Esophagus squamous epithelium (tissue), 5 donors: Measurements from ENCODE around the gene NKD1. TPM values are rescaled to one million over a fixed set of nuclear protein-coding genes. Genes with fewer than 3 reads are reported as not detected.

Source experiments
- DNase-seq: peaks from one replicate; lab custom pipeline; 2025; lab: John Stamatoyannopoulos, UW
- H3K27ac ChIP-seq, 4 donors: fragments of 200-600 bp; sonication (generic); one replicate each; pipeline ENCODE4 v1.5.1; 2016 to 2019; ENCODE audit warnings: mild to moderate bottlenecking in 1 of 4
- H3K27me3 ChIP-seq, 4 donors: fragments of 200-600 bp; sonication (generic); 1 replicate in 3 of 4; 2 replicates in 1 of 4; pipeline versions ENCODE4 v1.5.1 to v1.6.0; 2017 to 2021; ENCODE audit warnings: antibody characterized with exemption in 1 of 4
- H3K36me3 ChIP-seq, 3 donors: fragments of 200-600 bp; sonication (generic); one replicate each; pipeline ENCODE4 v1.5.1; 2016 to 2019
- H3K4me1 ChIP-seq, 3 donors: fragments of 200-600 bp; sonication (generic); one replicate each; pipeline ENCODE4 v1.5.1; 2017 to 2019
- H3K4me3 ChIP-seq, 4 donors: fragments of 200-600 bp; sonication (generic); 1 replicate in 3 of 4; 2 replicates in 1 of 4; pipeline ENCODE4 v1.5.1; 2016 to 2019; ENCODE audit warnings: mild to moderate bottlenecking in 2 of 4, moderate library complexity in 1 of 4
- H3K9me3 ChIP-seq, 3 donors: fragments of 200-600 bp; sonication (generic); one replicate each; pipeline ENCODE4 v1.5.1; 2016 to 2019
- POLR2A ChIP-seq, 4 donors: fragments of 450-650 bp; IDR thresholded peaks; one replicate each; pipeline ENCODE4 v1.6.1; 2017; ENCODE audit warnings: antibody characterized with exemption in 4 of 4, mild to moderate bottlenecking in 4 of 4, moderate library complexity in 3 of 4
- WGBS, 2 donors: methylation state at CpG; one replicate each; pipeline ENCODE4 v1.1.5; 2018; 5-methylcytosine and 5-hydroxymethylcytosine counted together
- intact Hi-C: fragments of 100-400 bp; cut with DNase I; formaldehyde crosslinking; loops from one replicate; pipeline ENCODE4 v1.15.0; 2022
- total RNA-seq, 4 donors: library from RNA; depleted of rRNA; stranded (reverse); fragments of >200 nt; gene quantifications; one replicate each; pipeline ENCODE4 v1.1.0, GENCODE V29; 2016
- TF ChIP-seq, protein P1 (sequence below), 6 experiments: fragments of 450-650 bp in 4 of 6; fragments of 200-600 bp in 2 of 6; sonication (generic) in 2 of 6; IDR thresholded peaks; one replicate each; pipeline ENCODE4 v1.5.1; 2016 to 2019; ENCODE audit warnings: antibody characterized with exemption in 6 of 6, mild to moderate bottlenecking in 4 of 6, moderate library complexity in 4 of 6
- donor health status: DM: yes; HTN: yes; CAD: no.

NKD1 gene
- total RNA-seq, 4 donors from 2014 or later, result 1.1 to 10.5 (median 3.1) TPM

DNA sequence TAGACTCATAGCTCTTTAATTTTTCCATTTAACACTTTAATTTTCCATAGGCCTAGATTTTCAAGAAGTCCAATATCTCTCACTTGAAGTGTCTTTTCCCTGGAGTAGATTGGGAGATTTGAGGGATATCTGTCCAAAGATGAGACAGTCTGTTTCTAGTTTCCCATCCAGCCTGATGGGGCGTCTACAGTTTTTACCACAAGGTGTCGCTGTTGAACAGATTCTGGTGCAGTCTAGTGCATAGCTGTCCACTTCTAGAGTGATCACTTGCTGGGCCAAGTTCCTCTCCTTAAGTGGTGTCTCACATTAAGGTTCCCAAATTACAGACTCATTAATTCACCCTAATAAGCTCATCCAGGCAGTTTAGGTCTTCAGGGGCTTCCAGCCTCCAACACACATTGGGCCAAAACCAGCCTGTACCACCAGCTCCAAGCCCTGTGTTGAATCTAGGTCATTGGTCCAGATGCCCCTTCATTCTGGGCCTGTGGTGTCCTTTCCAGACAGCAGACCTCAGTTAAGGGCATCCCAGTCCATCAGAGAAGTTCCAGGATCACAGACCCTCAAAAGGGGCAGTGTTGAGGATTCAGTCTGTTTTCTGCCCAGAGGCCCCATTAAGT is 123.6 kb downstream of the NKD1 start:
- no peak for DNase-seq
- peaks cover 0 to 26% (median 24%) of the 10 kb centered on the region in 3 donors for H3K9me3 ChIP-seq
- no peak for TF ChIP-seq POLR2A (IDR thresholded peaks at IDR 0.05)
- TF ChIP-seq, protein P1, sequence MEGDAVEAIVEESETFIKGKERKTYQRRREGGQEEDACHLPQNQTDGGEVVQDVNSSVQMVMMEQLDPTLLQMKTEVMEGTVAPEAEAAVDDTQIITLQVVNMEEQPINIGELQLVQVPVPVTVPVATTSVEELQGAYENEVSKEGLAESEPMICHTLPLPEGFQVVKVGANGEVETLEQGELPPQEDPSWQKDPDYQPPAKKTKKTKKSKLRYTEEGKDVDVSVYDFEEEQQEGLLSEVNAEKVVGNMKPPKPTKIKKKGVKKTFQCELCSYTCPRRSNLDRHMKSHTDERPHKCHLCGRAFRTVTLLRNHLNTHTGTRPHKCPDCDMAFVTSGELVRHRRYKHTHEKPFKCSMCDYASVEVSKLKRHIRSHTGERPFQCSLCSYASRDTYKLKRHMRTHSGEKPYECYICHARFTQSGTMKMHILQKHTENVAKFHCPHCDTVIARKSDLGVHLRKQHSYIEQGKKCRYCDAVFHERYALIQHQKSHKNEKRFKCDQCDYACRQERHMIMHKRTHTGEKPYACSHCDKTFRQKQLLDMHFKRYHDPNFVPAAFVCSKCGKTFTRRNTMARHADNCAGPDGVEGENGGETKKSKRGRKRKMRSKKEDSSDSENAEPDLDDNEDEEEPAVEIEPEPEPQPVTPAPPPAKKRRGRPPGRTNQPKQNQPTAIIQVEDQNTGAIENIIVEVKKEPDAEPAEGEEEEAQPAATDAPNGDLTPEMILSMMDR (IDR thresholded peaks at IDR 0.05), result peak in 5 of 6 experiments; percentile 25 to 80 (median 49)
- intact Hi-C loops, result no loop called here
- H3K4me3 ChIP-seq, result no peak overlapping the region
- WGBS, 2 donors, result 44 to 54% methylated on average over 2 of the region's 2 CpGs
- H3K27ac ChIP-seq, result no peak overlapping the region
- peaks cover 0 to 31% (median 0%) of the 10 kb centered on the region in 3 donors for H3K36me3 ChIP-seq
- peaks cover 0 to 5% (median 0%) of the 10 kb centered on the region in 4 donors for H3K27me3 ChIP-seq
- H3K4me1 ChIP-seq, result peaks cover 13 to 57% (median 26%) of the 10 kb centered on the region in 3 donors

DNA sequence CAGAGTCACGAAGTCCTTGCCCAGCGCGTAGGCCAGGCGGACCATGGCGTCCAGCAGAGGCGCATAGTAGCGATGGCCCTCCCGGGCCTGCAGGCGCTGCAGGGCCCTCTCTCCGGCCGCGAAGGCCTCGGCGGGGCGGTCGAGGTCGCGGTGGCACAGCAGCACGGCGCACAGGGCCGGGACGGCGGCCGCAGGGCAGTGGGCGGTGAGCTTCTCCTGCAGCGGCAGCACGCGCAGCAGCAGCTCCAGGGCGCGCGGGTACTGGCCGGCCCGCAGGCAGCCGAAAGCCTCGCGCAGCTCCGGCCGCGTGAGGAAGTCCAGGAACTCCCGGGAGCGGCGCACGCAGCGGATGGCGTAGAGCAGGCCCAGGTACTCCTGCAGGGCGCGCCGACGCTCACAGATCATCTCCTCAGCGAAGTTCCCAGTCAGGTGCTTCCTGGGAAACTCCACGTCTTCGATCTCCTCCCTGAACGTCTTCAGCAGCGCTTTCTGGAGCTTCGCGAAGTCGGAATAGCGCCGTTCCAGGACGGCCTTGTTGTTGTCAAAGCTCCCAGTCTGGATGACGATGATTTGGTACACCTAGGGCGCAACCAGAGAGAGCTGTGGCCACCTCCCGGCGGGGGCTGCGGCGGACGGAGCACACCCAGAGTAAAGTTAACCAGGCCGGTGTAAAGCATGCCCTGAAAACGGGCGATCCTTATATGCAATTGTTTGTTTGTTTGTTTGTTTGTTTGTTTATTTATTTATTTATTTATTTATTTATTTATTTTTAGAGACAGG is 125.5 kb downstream of the NKD1 start:
- TF ChIP-seq POLR2A (IDR thresholded peaks at IDR 0.05), result no peak
- TF ChIP-seq, protein P1 (IDR thresholded peaks at IDR 0.05), result no peak
- 81 to 84% methylated on average over 18 to 27 of the region's 70 CpGs for WGBS, 2 donors
- no peak for DNase-seq
- Histone ChIP-seq H3K4me3 (no peak overlapping the region), H3K27ac (no peak overlapping the region), H3K27me3 (peaks cover 0 to 5% (median 0%) of the 10 kb centered on the region in 4 donors), H3K9me3 (peaks cover 0 to 26% (median 24%) of the 10 kb centered on the region in 3 donors), H3K4me1 (peaks cover 8 to 40% (median 10%) of the 10 kb centered on the region in 3 donors), H3K36me3 (peaks cover 0 to 31% (median 0%) of the 10 kb centered on the region in 3 donors)
- intact Hi-C loops, result no loop called here

DNA sequence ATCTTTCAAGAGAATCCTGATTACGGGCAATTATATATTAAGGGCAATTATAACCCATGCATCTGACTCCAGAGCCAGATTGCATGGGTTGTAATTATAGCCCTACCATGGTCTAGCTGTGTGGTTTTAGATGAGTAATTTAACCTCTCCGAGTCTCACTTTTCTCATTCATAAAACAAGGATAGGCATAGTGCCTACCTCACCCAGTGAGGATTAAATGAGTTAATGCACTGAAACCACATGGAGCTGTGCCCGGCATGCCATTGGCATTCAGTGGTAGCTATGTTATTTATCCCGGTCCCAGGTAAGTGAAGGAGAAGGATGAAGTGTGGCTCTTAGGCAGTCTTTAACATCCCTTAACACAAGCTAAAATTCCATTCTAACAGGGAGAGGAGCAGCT is 126.6 kb downstream of the NKD1 start:
- TF ChIP-seq POLR2A (IDR thresholded peaks at IDR 0.05), result no peak
- TF ChIP-seq, protein P1 (IDR thresholded peaks at IDR 0.05), result no peak
- no peak overlapping the region for H3K4me3 ChIP-seq
- peaks cover 0 to 29% (median 6%) of the 10 kb centered on the region in 3 donors for H3K4me1 ChIP-seq
- H3K27ac ChIP-seq, result peak overlapping the region in 3 of 4 donors; percentile 57 to 81 (median 66)
- H3K9me3 ChIP-seq, result peaks cover 0 to 26% (median 24%) of the 10 kb centered on the region in 3 donors
- WGBS, 2 donors, result 31 to 53% methylated on average over 3 to 4 of the region's 4 CpGs
- peaks cover 0 to 5% (median 0%) of the 10 kb centered on the region in 4 donors for H3K27me3 ChIP-seq
- H3K36me3 ChIP-seq, result peaks cover 0 to 31% (median 0%) of the 10 kb centered on the region in 3 donors
- DNase-seq, result no peak
- intact Hi-C loops, result no loop called here

DNA sequence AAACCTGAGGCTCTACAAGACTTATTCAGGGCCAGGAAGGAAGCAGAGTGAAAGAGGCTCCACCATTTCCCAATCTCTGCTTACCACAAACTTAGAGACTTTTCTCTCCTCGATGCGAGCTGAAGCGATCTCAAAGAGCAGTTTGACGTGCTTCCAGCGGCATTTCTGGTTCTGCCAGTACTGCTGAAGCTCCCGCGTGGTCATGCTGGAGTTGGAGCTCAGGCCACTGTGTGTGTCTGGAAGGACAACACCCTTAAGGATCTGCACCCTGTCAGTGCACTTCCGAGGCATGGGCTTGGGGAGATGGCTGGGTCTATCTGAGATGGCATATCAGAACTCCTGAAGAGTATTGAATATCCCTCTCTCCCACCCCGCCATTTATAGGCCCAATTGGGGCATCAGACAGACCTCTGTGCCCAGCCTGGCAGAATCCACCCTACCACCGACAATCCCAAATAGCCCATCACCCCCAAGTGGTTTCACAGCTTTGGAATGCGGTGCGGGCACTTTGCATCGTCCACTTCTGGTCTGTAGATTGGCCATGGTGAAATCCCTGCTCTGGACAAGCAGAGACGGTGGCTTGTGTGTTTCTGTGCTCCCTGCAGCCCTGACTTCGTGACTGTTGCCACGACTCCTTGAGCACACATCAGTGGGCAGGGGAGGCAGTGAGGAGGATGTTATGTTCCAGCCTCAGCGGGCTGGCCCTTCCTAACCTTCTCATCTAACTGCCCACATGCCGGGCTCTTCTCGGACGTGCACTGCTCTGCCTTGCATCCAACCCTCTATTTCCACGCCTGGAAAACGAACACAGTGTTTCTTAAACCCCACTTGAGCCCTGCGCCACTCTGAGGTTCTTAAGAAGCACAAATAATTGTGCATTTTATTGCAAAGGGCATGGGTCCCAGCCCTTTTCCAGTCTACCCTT is 127.8 kb downstream of the NKD1 start:
- TF ChIP-seq, protein P1 (IDR thresholded peaks at IDR 0.05), result no peak
- no peak for TF ChIP-seq POLR2A (IDR thresholded peaks at IDR 0.05)
- H3K27me3 ChIP-seq, result peaks cover 0 to 5% (median 0%) of the 10 kb centered on the region in 4 donors
- peak overlapping the region; percentile 21 to 81 (median 62) for H3K27ac ChIP-seq
- peaks cover 0 to 31% (median 0%) of the 10 kb centered on the region in 3 donors for H3K36me3 ChIP-seq
- WGBS, 2 donors, result 75 to 78% methylated on average over 15 to 18 of the region's 23 CpGs
- intact Hi-C loops, result no loop called here
- H3K4me1 ChIP-seq, result peaks cover 0 to 29% (median 6%) of the 10 kb centered on the region in 3 donors
- H3K9me3 ChIP-seq, result peaks cover 0 to 26% (median 24%) of the 10 kb centered on the region in 3 donors
- no peak overlapping the region for H3K4me3 ChIP-seq
- no peak for DNase-seq
